LNCAP (cell line): ENCODE results near the gene TNIP3.

Source experiments
- CTCF ChIP-seq: fragments of 450-650 bp; IDR thresholded peaks from 2 replicates; pipeline ENCODE4 v1.5.1; 2017; ENCODE audit warnings: mild to moderate bottlenecking

TNIP3 gene, protein sequence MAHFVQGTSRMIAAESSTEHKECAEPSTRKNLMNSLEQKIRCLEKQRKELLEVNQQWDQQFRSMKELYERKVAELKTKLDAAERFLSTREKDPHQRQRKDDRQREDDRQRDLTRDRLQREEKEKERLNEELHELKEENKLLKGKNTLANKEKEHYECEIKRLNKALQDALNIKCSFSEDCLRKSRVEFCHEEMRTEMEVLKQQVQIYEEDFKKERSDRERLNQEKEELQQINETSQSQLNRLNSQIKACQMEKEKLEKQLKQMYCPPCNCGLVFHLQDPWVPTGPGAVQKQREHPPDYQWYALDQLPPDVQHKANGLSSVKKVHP

GRCh38 chr4:121164291-121164690, at the start of gene TNIP3:
TSS of gene TNIP3 (minus strand) at chr4:121164321. CDS start at chr4:121164125, 196 bp downstream.
- TF ChIP-seq CTCF: no peak

- no peak for TF ChIP-seq CTCF
Observed at GRCh38 chr4:121212806-121213205, 48.7 kb upstream of the TNIP3 start.

DNA sequence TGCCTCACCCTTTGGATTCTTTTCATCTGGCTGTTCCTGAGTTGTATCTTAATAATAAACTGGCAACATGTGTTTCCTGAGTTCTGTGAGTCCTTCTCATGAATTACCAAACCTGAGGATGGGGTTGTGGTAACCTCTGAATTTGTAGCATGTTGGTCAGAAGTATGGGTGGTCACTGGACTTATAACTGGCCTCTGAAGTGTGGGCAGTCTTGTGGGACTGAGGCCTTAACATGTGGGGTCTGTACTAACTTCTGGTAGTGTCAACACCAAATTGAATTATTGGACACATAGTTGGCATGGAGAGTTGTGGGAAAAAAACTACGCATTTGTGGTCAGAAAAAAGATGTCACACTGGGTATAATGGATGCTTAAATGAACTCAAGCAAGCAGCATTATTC, 45.0 kb upstream of the TNIP3 start:
- TF ChIP-seq CTCF: no peak

- TF ChIP-seq CTCF: no peak
Observed at GRCh38 chr4:121208244-121209007, 44.3 kb upstream of the TNIP3 start.

DNA sequence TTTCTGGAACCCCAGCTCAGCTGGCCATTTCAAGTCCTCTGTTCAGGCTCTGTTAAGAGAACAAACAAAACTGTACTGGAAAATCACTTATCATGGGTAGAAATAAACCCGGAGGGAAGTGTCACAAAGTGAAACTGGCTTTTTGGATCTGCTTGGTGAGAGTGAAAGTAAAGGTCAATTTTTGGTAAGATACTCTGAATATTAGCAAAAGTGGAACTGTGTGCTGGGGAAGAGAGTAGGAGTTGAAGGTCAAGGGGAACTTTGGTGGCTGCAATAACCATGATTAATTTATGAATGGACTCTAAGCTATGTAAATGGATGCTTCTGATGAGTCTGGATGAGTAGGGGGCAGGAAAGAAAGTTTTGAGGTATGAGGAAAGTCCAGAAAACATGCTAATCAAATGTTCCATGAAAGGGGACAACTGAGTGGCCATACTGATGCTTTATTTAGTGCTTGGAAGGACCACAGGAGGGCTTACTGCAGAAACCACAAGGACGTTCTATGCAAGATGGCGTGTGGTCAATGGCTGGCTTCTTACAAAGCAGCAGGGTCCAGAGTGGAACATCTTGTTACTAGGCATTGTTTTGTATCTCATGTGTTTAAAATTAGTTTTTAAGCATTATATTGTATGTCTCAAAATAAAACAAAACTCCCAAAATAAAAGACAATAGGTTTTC, 36.8 kb upstream of the TNIP3 start:
- TF ChIP-seq CTCF: no peak

DNA sequence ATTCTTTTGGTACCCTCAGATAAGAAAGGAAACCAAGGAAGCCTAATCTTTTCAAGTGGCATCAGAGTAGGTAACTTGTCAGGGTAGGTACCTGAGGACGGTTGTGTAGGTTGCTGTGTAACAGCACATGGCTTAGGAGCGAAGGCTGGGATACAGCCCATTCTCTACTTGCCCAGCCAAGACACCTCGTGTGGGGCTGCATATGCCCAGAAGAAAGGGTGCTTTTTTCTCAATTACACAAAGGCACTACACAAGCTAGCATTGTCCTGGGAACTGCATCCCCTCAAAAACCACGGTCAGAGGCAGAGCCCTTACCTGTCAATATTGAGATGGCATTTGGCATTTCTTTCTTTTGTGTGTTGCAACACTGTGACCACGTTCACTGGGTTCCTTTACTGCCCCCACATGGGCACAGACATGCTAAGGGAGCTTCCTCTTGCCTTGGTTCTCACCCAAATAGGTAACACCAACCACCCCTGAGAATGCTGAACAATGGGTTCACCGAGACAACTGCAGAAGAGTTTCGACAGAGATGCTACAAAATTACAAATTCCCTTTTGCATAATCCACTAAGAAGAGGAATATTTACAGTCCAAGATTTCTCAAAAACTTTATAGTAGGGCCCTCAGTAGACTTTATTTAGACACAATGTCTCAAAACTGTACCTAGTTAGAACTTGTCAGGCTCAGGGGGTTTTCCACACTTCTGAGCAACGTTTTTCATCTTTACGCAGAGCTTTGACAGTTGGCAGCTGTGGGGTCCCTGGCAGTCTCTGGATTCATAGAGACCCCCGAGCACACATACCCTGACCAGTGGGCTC, 35.8 kb upstream of the TNIP3 start:
- no peak for TF ChIP-seq CTCF

DNA sequence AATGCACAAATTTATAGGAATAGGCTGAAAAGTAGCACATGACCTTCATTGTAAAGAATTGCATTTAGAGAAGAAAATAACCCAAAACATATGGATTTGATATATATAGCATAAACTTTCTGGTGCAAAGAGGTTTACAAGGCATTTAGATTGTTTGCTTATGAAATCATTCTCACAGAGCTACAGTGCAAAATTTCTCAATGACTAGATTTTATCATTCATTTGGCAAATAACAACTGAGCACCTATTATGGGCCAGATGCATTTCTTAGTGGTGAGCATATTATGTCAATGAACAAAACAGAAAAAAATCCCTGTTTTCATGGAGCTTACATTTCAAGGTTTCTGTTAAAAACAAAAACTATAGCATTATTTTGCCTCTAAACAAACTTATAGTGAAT, 34.1 kb upstream of the TNIP3 start:
- no peak for TF ChIP-seq CTCF
